ENCODE data around the gene IL5RA.

- TF ChIP-seq CTCF (IDR thresholded peaks at IDR 0.05; ENCODE audit: poor library complexity): no peak
- no peak for TF ChIP-seq EZH2 (IDR thresholded peaks at IDR 0.05; ENCODE audit: borderline replicate concordance)
- TF ChIP-seq EZH2phosphoT487 (IDR thresholded peaks at IDR 0.05; ENCODE audit: low read depth, severe bottlenecking, unreplicated experiment): no peak
These were observed 681 bp upstream of the IL5RA start for GRCh38 chr3:3110749-3111361.

Data from hepatocyte (in vitro differentiated cells).